ENCODE data around the gene PAK2.
"Not testable (repeated sequence)": the region's sequence is repeated elsewhere in the genome, so short reads cannot be mapped to it uniquely, and the experiment has no call there.

The PAK2 gene

GRCh38 chr3:196843435-196844110 is 103.9 kb downstream of the PAK2 start:
- DNase-seq (ENCODE audit: low read depth, low spot score): peak; percentile 84

- not testable (repeated sequence) for DNase-seq (ENCODE audit: low read depth, low spot score)
These were observed 104.9 kb downstream of the PAK2 start for GRCh38 chr3:196844235-196845219.

- not testable (repeated sequence) for DNase-seq (ENCODE audit: low read depth, low spot score)
These were observed 108.7 kb downstream of the PAK2 start for GRCh38 chr3:196848375-196848774.

GRCh38 chr3:196849180-196849741 is 109.6 kb downstream of the PAK2 start:
- DNase-seq (ENCODE audit: low read depth, low spot score): no peak

- not testable (repeated sequence) for DNase-seq (ENCODE audit: low read depth, low spot score)
These were observed 123.3 kb downstream of the PAK2 start for GRCh38 chr3:196863000-196863399.

GRCh38 chr3:196867155-196867506 is 127.5 kb downstream of the PAK2 start:
- DNase-seq (ENCODE audit: low read depth, low spot score): no peak

- DNase-seq (ENCODE audit: low read depth, low spot score): peak; percentile 86
These were observed 128.0 kb downstream of the PAK2 start, which contains the start of gene SENP5 for GRCh38 chr3:196867507-196868296. Gene SENP5 (plus strand): TSS chr3:196867920. CDS start chr3:196885182, 17,262 bp downstream.

GRCh38 chr3:196868297-196868661 is 128.6 kb downstream of the PAK2 start:
- peak; percentile 49 for DNase-seq (ENCODE audit: low read depth, low spot score)

GRCh38 chr3:196872316-196872715 is 132.7 kb downstream of the PAK2 start:
- no peak for DNase-seq (ENCODE audit: low read depth, low spot score)

GRCh38 chr3:196874511-196875094 is 134.9 kb downstream of the PAK2 start:
- peak; percentile 78 for DNase-seq (ENCODE audit: low read depth, low spot score)

GRCh38 chr3:196875258-196875657 is 135.6 kb downstream of the PAK2 start:
- no peak for DNase-seq (ENCODE audit: low read depth, low spot score)
